K562 (cell line): ENCODE results near the gene ITSN2.

Source experiments
- CTCF ChIP-seq, 3 experiments: IDR thresholded peaks in 2 of 3; conservative IDR thresholded peaks in 1 of 3; 2 replicates each; pipeline ENCODE4 v1.5.1; 2011 to 2012; ENCODE audit warnings: low read length in 3 of 3, mild to moderate bottlenecking in 3 of 3, control low read depth in 2 of 3, improper control_type of control experiment in 1 of 3, inconsistent platforms in 1 of 3, low read depth in 1 of 3, mixed read lengths in 1 of 3, moderate library complexity in 1 of 3; ENCODE audit not compliant: insufficient read depth in 2 of 3
- DPF2 ChIP-seq: fragments of 450-650 bp; IDR thresholded peaks from 2 replicates; pipeline ENCODE4 v1.6.1; 2016
- EZH2 ChIP-seq: IDR thresholded peaks from 2 replicates; pipeline ENCODE4 v1.6.1; 2012; ENCODE audit warnings: low read depth, mild to moderate bottlenecking, inconsistent platforms, low read length, borderline replicate concordance
- MAX ChIP-seq: sonication (generic); formaldehyde crosslinking; IDR thresholded peaks from 2 replicates; pipeline ENCODE4 v1.9.0; 2022; ENCODE audit warnings: mild to moderate bottlenecking, missing genetic modification reagents
- NFE2 ChIP-seq: IDR thresholded peaks from 2 replicates; pipeline ENCODE4 v1.6.1; 2014; ENCODE audit warnings: antibody characterized with exemption, low read depth
- PCBP2 ChIP-seq: fragments of 200-400 bp; formaldehyde crosslinking; IDR thresholded peaks from 2 replicates; pipeline ENCODE4 v1.6.1; 2018; ENCODE audit warnings: low read length, low read depth, mild to moderate bottlenecking, moderate library complexity; ENCODE audit not compliant: poor library complexity, severe bottlenecking
- PHF8 ChIP-seq: fragments of 200-600 bp; sonication (generic); IDR thresholded peaks from 2 replicates; pipeline ENCODE4 v1.6.1; 2012; ENCODE audit warnings: mixed run types, mild to moderate bottlenecking, inconsistent platforms, low read length, moderate library complexity, borderline replicate concordance
- RBM15 ChIP-seq: fragments of 200-400 bp; formaldehyde crosslinking; IDR thresholded peaks from 2 replicates; pipeline ENCODE4 v1.6.1; 2018; ENCODE audit warnings: mild to moderate bottlenecking, low read length, moderate library complexity; ENCODE audit not compliant: insufficient read depth
- SP2 ChIP-seq: IDR thresholded peaks from 2 replicates; pipeline ENCODE4 v1.6.1; 2011; ENCODE audit warnings: mild to moderate bottlenecking, low read depth, low read length, moderate library complexity; ENCODE audit not compliant: poor library complexity, severe bottlenecking; ENCODE audit errors: extremely low read depth
- ZNF184 ChIP-seq: sonication (generic); formaldehyde crosslinking; IDR thresholded peaks from 2 replicates; pipeline ENCODE4 v1.5.0; 2020; ENCODE audit warnings: missing genetic modification reagents
- ZNF407 ChIP-seq: fragments of 450-650 bp; IDR thresholded peaks from 2 replicates; pipeline ENCODE4 v1.6.1; 2016; ENCODE audit warnings: low read depth

DNA sequence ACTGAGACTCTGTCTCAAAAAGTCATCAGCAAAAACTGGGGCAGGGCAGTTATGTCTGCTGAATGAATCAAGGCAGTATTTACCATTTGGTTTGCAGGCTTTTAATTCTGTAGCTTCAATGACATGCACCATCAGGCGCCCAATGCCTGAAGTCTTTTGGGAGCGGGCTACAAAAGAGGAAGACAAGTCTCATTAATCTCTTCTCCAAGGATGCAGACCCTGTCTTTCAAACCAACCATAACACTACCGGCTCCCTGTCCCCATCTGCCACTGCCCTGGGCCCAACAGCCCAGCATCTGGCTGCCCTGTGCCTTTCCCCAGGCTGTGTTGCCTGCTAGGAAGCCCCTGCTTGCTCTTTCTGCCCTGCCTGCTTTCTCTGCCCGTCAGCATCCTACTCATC, 155.2 kb downstream of the ITSN2 start:
- TF ChIP-seq DPF2 (no peak), ZNF184 (CRISPR knock-in tag) (no peak), EZH2 (no peak), CTCF (IDR thresholded peaks at IDR 0.05 in 2 of 3, conservative IDR thresholded peaks at IDR 0.05 in 1 of 3; ENCODE audit: insufficient read depth in 2 of 3, low read depth in 1 of 3, low read length in 3 of 3) (no peak), NFE2 (no peak), PHF8 (no peak), SP2 (no peak), RBM15 (no peak), ZNF407 (no peak), PCBP2 (no peak), MAX (no peak)
